ENCODE results near the gene C3orf49.

Gene C3orf49

GRCh38 chr3:63892773-63893352 lies 73.8 kb downstream of the C3orf49 start:
- no peak for DNase-seq

GRCh38 chr3:63895422-63896189 lies 76.5 kb downstream of the C3orf49 start:
- no peak for DNase-seq

GRCh38 chr3:63896332-63897030 lies 77.4 kb downstream of the C3orf49 start:
- no peak for DNase-seq
